Activated naive CD4-positive, alpha-beta T cell treated with anti-CD3 and anti-CD28 coated beads, Interleukin-2, amount 50 U/mL, for 72 hours (primary cell): ENCODE data around the gene THRB. TPM values are rescaled to one million over a fixed set of nuclear protein-coding genes. Genes with fewer than 3 reads are reported as not detected.

Source experiments
- ATAC-seq, 2 donors: fragments of 150-1000 bp; cut with Tn5 transposase; 2 replicates each; pipeline ENCODE4 v1.10.0; 2021; ENCODE audit warnings: mild to moderate bottlenecking in 2 of 2, moderate library complexity in 2 of 2
- DNase-seq, 2 donors: peaks; one replicate each; pipeline ENCODE4 v3.0.0; 2021 to 2022; ENCODE audit warnings: low spot score in 2 of 2
- H3K27ac Mint-ChIP-seq, 2 donors: one replicate each; pipeline ENCODE4 v1.8.0; 2022; ENCODE audit warnings: mild to moderate bottlenecking in 2 of 2, mixed read lengths in 2 of 2
- H3K36me3 Mint-ChIP-seq, 2 donors: one replicate each; pipeline ENCODE4 v1.8.0; 2022; ENCODE audit warnings: mixed read lengths in 2 of 2
- H3K9me3 Mint-ChIP-seq, 2 donors: one replicate each; pipeline ENCODE4 v1.8.0; 2022; ENCODE audit warnings: mixed read lengths in 2 of 2
- total RNA-seq, 2 donors: library from RNA; stranded (reverse); gene quantifications; one replicate each; pipeline ENCODE4 v1.2.3, GENCODE V29; 2022

The THRB gene
- total RNA-seq, 2 donors from 2014 or later = not detected

GRCh38 chr3:24245056-24245455 is 249.6 kb downstream of the THRB start:
- no peak for ATAC-seq
- H3K27ac Mint-ChIP-seq = no peak overlapping the region
- no peaks in the 10 kb centered on the region for H3K9me3 Mint-ChIP-seq
- DNase-seq = no peak
- H3K36me3 Mint-ChIP-seq = no peaks in the 10 kb centered on the region

DNA sequence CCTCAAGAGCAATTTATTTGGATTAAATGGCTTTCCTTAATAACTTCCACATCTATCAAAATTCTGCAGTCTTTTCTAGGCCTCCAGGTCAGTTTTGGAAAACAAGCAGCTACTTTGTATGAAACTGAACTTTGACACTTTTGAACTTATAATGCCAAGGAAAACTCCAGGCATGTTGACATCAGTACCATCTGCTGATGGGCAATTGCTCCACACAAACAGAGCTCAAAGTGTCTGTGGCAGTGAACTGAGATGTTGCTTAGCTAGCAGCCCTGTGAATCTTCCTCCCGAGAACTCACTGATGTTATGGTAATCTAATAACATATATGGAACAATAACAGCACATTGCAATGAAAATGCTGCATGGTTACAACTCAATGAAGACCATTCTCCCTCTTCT is 250.2 kb downstream of the THRB start:
- Mint-ChIP-seq H3K36me3 (no peaks in the 10 kb centered on the region), H3K9me3 (no peaks in the 10 kb centered on the region), H3K27ac (no peak overlapping the region)
- ATAC-seq (no peak), DNase-seq (no peak)

DNA sequence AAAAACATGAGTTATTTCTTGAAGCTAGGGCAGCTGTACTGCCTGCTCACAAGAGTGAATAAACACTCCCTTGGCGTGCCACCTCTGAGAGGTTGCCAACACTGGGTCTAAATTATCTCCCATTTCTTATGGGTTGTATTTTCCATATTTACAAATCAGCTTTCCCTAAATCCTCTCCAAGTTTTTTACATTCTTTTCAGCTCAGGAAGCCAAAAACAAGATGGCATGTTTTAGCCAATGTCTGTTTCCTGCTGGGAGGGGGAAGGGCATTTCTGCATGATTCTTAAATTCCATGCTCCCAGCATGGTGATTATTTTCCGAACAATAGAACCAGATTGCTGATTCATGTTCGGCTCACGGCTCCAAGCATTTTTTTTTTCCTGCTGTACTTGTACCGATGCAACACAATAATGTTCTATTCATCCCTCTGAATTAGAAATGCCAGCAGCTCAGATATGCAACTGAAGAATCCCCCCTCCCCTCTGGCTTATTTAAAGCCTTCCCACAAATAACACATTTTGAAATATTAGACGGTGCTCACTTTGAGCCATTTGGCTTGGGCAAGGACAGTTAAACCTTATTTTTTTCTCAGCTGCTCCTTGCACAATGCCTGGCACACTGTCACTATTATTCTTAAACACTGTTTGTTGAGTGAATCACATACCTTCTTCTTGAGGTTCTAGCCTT is 252.5 kb downstream of the THRB start:
- Mint-ChIP-seq H3K36me3 (no peaks in the 10 kb centered on the region), H3K9me3 (no peaks in the 10 kb centered on the region), H3K27ac (no peak overlapping the region)
- ATAC-seq (no peak), DNase-seq (no peak)

DNA sequence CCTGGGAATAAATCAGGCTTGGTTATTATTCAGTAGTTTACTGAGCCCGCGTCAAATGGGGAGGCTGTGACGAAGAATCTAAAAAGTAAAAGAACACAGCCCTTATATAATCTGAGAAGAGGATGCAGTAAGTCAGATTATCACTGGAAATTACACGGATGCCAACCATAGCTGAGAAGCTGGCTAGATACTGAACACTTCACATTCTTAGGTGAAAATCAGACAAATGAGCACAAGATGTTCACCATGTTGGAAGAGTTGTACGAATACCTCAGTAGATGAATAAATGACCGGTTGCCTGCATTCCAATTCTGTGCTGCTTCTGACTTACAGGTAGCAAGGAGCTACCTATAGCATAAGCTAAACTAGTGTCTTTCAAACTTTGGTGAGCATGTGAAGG is 254.3 kb downstream of the THRB start:
- Mint-ChIP-seq H3K27ac (no peak overlapping the region), H3K36me3 (no peaks in the 10 kb centered on the region), H3K9me3 (no peaks in the 10 kb centered on the region)
- no peak for DNase-seq
- no peak for ATAC-seq

GRCh38 chr3:24237971-24238706 is 256.5 kb downstream of the THRB start:
- Mint-ChIP-seq H3K36me3 (no peaks in the 10 kb centered on the region), H3K9me3 (no peaks in the 10 kb centered on the region), H3K27ac (no peak overlapping the region)
- DNase-seq (peak in 1 of 2 donors; percentile 45), ATAC-seq (peak; percentile 69 to 73)

GRCh38 chr3:24235121-24235520 is 259.5 kb downstream of the THRB start:
- Mint-ChIP-seq H3K27ac (no peak overlapping the region), H3K36me3 (no peaks in the 10 kb centered on the region), H3K9me3 (no peaks in the 10 kb centered on the region)
- DNase-seq (no peak), ATAC-seq (peak; percentile 5 to 73)

- no peak for ATAC-seq
- no peaks in the 10 kb centered on the region for H3K36me3 Mint-ChIP-seq
- DNase-seq = no peak
- H3K9me3 Mint-ChIP-seq = no peaks in the 10 kb centered on the region
- no peak overlapping the region for H3K27ac Mint-ChIP-seq
These were observed 261.9 kb downstream of the THRB start for GRCh38 chr3:24232784-24233183.

- H3K27ac Mint-ChIP-seq = no peak overlapping the region
- no peaks in the 10 kb centered on the region for H3K36me3 Mint-ChIP-seq
- DNase-seq = no peak
- ATAC-seq = no peak
- no peaks in the 10 kb centered on the region for H3K9me3 Mint-ChIP-seq
These were observed 265.0 kb downstream of the THRB start for GRCh38 chr3:24229468-24230221.

DNA sequence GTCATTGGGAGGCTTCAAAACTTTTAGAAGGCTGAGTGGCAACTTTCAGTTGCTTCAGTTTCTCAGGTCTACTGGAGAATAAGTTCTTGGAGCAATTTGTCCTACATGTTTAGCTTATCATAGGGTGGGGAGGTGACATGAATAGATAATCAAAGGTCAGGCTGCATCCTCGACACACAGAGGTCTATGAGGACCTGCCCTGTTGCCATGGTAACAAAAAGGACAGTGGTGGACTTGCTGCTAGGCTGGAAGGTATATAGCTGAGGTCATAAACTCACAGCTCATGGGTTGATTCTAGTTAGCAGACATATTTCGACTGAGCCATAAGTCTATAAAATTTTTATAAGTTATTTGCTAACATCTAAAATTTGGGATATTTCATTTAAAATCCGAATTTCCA is 267.0 kb downstream of the THRB start:
- H3K27ac Mint-ChIP-seq = no peak overlapping the region
- ATAC-seq (no peak), DNase-seq (no peak)
- H3K9me3 Mint-ChIP-seq = no peaks in the 10 kb centered on the region
- H3K36me3 Mint-ChIP-seq = no peaks in the 10 kb centered on the region

- H3K9me3 Mint-ChIP-seq = no peaks in the 10 kb centered on the region
- ATAC-seq (no peak), DNase-seq (no peak)
- H3K36me3 Mint-ChIP-seq = no peaks in the 10 kb centered on the region
- no peak overlapping the region for H3K27ac Mint-ChIP-seq
These were observed 268.3 kb downstream of the THRB start for GRCh38 chr3:24226397-24226796.

DNA sequence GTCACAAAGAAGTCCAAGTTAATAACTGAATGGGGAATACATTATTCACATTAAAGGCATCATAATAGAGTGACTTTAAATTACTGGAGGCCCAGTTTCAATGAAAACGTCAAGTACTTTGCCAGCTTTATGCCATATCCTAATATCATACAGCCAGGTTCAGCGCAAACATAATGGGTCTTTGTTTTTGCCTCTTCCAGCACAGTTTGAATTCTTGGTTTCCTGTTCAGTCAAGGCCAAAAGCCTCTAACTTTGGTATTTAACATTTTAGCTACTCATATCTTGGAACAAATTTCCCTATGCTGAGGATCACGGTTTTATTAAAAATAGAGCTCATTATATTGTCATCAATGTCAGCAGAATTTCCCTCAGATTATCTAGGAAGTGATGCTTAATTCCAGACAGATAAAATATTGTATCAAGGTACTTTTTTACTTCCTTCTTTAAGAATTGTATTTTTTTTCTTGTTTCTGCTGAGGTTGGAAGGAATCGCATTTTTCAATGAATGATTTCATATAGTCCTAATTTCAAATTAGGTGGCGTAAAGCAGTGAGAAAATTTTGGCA is 269.2 kb downstream of the THRB start:
- Mint-ChIP-seq H3K27ac (no peak overlapping the region), H3K36me3 (no peaks in the 10 kb centered on the region), H3K9me3 (no peaks in the 10 kb centered on the region)
- ATAC-seq = no peak
- DNase-seq = no peak

DNA sequence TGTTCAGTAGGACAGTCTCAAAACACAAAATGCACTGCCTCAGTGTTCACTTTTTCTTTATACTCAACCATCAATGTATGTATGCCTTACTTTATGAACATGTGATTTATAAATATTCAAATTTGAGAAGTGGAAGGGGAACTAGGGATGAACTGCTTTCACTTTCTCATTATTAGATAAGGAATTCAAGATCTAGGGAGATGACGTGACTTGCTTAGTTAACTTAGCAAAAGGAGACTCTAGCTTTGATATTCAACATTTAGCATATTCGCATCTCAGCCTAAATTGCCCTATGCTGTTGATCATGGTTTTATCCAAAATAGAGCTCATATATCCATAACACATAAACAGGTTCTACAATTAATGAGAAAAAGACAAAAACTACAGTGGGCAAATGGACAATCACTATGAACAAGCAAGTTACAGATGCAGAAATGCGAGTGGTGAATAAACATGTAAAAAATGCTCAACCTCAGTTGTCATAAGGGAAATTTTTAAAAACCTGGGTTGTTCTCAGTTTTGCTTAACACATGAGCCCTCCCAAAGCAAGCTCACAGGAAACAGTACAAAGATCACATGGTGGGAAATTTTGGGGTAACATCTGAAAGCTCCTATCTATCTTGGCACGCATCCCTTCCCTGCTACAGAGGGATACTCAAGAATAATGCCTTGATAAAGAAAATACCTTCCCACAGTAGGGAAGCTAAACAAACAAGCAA is 269.8 kb downstream of the THRB start:
- H3K36me3 Mint-ChIP-seq = no peaks in the 10 kb centered on the region
- DNase-seq (no peak), ATAC-seq (no peak)
- no peak overlapping the region for H3K27ac Mint-ChIP-seq
- no peaks in the 10 kb centered on the region for H3K9me3 Mint-ChIP-seq

GRCh38 chr3:24222165-24222805 is 272.4 kb downstream of the THRB start:
- Mint-ChIP-seq H3K27ac (no peak overlapping the region), H3K36me3 (no peaks in the 10 kb centered on the region), H3K9me3 (no peaks in the 10 kb centered on the region)
- DNase-seq = no peak
- ATAC-seq = no peak

GRCh38 chr3:24220859-24221657 is 273.6 kb downstream of the THRB start:
- ATAC-seq = no peak
- Mint-ChIP-seq H3K9me3 (no peaks in the 10 kb centered on the region), H3K36me3 (no peaks in the 10 kb centered on the region), H3K27ac (no peak overlapping the region)
- DNase-seq = no peak

DNA sequence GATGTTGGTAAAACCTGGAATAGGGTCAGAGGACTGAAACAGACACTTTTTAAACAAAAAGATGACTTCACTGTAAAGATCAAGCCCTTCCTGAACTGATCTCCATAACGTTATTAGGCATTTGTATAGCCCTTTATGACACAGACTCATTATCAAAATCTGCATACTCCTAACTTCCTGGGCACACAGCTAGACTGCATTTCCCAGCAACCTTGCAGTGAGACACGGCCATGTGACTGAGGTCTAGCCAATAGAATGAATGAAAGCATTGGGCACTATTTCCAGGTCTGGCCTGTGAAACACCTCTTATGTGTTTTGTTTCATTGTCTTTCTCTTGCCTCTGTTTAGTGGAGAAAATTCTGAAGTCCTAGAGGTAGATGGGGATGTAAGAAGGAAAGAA is 279.1 kb downstream of the THRB start:
- Mint-ChIP-seq H3K36me3 (no peaks in the 10 kb centered on the region), H3K9me3 (no peaks in the 10 kb centered on the region), H3K27ac (no peak overlapping the region)
- ATAC-seq (no peak), DNase-seq (no peak)
